HG03064 (cell line): ENCODE data around the gene RTL10.
"Not testable (repeated sequence)": the region's sequence is repeated elsewhere in the genome, so short reads cannot be mapped to it uniquely, and the experiment has no call there.

Experiments
- ATAC-seq: cut with Tn5 transposase; IDR thresholded peaks from one replicate; pipeline ENCODE4 v1.9.1; 2021; ENCODE audit warnings: low read depth; ENCODE audit not compliant: unreplicated experiment

The RTL10 gene

GRCh38 chr22:19890502-19891316, 36.0 kb upstream of the RTL10 start:
- no peak for ATAC-seq

GRCh38 chr22:19889951-19890350, 35.3 kb upstream of the RTL10 start:
- ATAC-seq: no peak

DNA sequence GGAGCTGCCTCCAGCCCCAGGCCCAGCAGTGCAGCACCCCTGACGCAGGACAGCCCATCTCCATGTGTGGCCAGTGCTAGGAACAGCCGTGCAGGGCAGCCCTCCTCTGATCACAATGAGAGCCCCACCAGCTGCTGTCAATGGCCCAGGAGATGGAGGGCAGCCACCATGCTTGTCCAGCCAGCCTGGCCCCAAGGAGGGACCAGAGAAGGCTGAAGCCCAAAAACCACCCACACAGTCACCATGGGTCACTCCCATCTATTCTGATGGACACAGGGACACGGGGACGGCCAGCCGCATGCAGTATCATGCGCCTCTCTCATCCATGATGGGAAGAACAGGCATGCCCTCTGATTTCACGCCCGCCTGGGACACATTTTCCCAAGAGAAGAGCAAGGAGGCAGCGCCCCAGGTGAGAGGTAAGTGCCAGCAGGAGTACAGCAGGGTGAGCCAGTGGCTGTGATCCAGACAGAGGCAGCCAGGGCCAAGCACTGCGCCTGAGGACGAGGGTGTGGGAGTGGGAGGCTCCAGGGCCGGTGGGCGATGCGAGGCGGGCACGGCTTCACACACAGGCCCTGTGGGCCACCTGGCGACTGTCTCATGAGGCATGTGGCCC, 33.6 kb upstream of the RTL10 start:
- ATAC-seq: no peak

- ATAC-seq: no peak
These were observed 32.7 kb upstream of the RTL10 start for GRCh38 chr22:19887256-19887985.

GRCh38 chr22:19886605-19887255, 32.1 kb upstream of the RTL10 start:
- ATAC-seq: no peak

DNA sequence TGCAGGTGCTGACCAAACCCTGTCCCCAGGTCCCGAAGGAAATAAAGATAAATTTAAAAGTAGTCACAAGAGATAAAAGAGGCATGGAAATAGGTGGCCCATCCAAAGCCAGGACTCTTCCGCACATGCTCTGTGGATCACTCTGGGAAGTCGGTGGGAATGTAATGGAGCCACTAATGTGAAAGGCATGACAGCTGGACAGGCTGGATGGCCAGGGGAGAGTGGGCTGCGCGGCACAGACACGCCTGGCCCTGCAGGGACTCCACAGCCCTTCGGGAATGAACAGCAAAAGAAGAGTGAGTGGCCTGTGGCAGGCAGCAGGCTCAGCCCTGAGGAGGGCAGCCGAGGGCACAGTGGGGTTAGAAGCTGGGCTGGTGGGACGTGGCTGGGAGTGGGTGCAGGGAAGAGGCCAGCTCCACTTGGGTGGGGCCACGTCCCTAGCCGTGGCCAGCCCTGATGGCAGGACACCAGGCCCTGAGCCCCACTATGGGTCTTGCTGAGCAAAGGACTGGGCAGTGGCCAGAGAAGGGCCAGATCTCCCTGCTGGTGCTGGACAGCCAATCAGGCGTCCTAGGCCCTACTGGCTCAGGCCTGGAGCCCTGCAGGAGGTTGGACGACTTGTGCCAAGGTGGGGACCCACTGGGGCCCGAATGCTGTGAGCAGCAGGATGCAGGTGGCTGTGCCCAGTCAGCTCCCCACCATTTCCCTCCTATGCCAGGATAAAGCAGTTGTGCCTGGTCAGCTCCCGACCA, 31.3 kb upstream of the RTL10 start:
- no peak for ATAC-seq

GRCh38 chr22:19884954-19885751, 30.5 kb upstream of the RTL10 start:
- ATAC-seq: no peak

GRCh38 chr22:19884161-19884953, 29.7 kb upstream of the RTL10 start:
- ATAC-seq: no peak

- not testable (repeated sequence) for ATAC-seq
These were observed 28.8 kb upstream of the RTL10 start for GRCh38 chr22:19883446-19883845.

DNA sequence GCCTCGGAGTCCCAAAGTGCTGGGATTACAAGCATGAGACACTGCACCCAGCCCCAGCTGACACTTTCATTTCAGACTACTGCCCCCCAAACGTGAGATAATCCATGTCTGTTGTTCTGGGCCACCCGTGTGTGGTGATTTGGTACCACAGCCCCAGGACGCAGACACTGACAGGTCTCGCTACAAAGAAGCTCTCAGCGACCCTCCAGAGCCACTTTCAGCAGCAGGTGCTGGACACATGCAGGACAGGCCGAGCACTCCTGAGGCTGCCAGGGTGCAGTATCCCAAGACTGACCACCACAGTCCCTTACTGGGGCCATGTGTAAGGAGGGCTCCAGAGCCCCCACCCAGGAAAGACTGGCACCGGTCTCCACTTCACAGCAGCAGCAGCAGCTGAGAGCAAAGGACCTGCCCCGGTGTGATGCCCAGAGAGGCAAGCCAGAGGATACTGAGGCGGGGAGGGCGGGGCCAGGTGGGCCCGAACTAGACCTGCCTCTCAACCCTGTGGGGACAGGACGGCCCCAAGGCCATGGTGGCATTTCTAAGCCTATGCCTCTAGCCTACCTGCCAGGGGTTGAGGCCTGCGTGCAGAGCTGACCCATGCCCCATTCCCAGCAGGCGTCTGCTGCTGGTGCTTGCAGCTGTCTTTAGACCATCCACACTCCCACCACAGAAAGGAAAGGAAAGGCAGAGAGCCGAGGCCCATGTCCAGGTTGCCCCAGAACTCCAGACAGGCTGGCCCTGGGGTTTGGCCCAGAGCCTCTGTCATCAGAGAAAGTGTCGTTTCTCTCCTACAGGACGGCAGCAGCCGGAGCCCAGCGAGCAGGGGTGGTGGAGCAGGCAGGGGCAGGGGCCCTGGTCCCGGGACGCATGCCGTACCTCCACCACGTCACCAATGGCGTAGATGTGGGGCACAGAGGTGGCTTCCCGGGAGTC, 28.0 kb upstream of the RTL10 start:
- ATAC-seq: no peak

DNA sequence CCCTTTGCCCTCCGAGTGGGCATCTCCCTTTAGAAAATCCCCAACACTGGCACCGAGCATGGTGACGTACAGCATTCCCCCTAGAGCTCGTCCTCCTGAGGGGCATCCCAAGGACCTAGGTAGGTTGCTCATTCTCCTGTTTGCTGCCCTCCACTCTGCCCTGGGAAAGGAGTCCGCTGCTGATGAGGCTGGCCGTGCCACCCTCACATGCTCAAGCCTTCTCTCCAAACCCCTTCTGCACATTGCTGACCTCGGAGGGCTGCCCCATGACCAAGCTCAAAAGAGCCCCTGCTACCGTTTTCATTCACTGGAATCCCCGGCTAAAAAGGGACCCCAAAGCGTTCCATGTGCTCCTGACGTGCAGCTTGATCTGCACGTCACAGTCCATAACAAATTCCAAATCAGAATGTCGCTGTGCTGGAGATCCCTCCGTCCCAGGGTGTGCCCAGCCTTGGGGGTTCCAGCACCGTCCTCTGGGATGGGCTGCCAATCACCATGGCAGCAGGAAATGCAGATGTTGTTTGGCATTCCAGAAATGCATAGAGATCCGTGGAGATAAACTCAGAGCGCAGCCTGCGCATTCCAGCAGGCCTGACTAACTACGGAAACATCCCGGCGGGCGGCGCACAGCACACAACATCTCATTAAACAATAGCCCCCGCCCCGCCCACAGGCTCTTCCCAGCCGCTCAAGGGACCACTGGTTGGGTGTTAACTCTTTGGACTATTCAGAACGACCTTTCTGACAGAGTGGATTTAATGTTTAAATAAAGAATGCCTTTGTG, 26.3 kb upstream of the RTL10 start:
- no peak for ATAC-seq

DNA sequence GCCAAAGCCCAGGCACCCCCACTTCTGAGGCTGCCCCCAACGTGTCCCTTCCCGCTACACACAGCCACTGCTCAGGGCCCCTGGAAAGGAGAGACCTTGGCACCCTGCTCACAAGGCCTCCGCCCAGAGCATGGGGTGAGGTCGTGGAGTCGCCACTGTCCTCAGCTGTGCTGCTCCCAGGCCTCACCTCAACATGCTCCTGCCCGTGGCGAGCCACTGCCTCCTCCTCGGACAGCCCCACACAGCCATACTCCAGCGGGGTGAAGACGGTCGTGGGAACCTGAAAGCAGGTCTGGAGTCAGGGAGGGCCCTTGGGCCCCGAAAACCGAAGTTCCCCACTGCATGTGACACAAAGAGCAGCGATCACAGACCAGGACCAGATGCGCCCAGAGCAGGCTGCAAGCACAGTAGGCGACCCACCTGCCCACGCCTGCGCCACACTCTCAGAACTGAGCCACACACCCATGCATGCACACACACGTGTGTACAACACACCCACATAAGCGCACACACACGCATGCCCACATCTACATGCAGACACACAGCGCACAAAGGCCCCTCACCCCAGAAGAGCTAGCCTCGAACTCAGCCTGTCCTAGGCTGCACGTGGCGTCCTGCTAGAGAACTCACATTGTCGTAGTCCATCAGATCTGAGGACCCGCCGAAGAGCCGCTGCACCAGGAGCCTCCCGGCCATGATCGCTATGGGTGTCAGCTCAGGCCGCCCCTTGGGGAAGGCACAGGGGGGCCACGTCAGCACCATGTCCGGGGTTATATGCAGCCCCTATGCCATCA, 25.5 kb upstream of the RTL10 start:
- ATAC-seq: no peak

DNA sequence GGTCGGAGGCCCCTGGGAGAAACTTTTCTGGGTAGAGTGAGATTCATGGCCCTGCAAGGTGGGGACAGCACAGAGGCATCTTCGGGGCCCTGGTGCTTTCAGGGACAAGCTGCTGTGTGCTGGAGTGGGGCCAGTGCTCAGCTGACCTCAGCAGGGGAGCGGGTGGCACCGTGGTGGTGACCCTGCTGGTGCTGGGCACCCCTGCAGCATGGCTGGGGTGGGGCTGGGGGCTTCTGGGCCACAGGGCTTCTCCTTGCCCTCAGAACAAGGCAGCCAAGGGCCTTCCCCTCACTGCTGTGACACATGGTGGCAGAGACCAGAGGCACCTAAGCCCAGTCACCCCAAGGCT, 24.9 kb upstream of the RTL10 start:
- ATAC-seq: no peak

GRCh38 chr22:19879246-19879570, 24.5 kb upstream of the RTL10 start:
- no peak for ATAC-seq

DNA sequence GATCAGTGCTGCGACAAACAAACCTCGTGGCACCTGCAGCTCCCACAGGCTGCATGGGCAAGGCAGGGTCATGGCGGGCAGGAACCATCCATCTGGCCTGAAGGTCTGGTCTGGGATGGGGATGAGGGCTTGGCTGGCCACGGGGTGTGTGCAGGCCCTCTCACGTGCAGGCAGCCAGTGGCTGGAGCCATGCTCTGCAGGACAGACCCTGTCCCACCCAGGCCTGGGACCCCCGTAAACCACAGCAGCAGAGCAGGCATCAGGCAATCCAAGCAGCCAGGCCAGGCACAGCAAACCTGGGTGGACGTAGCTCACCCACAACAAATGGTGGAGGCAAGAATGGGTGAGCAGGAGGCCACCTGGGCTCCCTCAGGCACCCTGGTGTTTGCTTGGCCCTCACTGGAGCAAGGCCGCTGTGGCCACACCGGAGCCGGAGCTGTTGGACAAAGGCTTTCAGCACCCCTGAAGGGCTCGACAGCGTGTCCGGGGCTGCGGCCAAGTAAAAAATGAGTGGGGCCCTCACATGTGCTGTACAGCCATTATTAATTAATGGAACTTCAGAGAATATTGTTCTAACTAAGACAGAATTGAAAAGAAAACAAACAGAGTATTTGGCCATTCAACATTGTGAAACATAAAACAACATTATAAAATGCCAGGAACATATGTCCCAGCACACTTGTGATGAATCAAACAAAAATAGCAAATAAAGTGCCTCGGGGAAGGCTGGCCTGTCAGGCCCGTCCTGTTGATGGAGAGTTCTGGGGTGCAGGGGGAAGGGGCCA, 24.0 kb upstream of the RTL10 start:
- no peak for ATAC-seq
